Loucy (cell line): ENCODE data around the gene PHC3.
A peak's percentile ranks its signal among the peaks of the same experiment; 100 is the strongest.

Experiments
- H2AFZ ChIP-seq: fragments of 200-600 bp; sonication (generic); 2 replicates; pipeline ENCODE4 v1.6.0; 2016; ENCODE audit warnings: antibody characterized with exemption, mild to moderate bottlenecking, low read length, moderate library complexity
- H3F3A ChIP-seq: fragments of 200-600 bp; 2 replicates; pipeline ENCODE4 v1.6.0; 2016; ENCODE audit warnings: antibody characterized with exemption, low read depth, mild to moderate bottlenecking
- H3K27me3 ChIP-seq: fragments of 200-600 bp; sonication (generic); 2 replicates; pipeline ENCODE4 v1.6.1; 2014; ENCODE audit warnings: low read length, mild to moderate bottlenecking; ENCODE audit not compliant: insufficient read depth, poor library complexity, severe bottlenecking
- H3K36me3 ChIP-seq: fragments of 200-600 bp; sonication (generic); 2 replicates; pipeline ENCODE4 v1.6.1; 2016; ENCODE audit warnings: low read length; ENCODE audit not compliant: insufficient read depth
- H3K4me1 ChIP-seq: fragments of 200-600 bp; sonication (generic); 2 replicates; pipeline ENCODE4 v1.5.1; 2014; ENCODE audit warnings: low read length, mild to moderate bottlenecking; ENCODE audit not compliant: insufficient read depth, poor library complexity, severe bottlenecking
- H3K4me2 ChIP-seq: fragments of 200-600 bp; sonication (generic); 2 replicates; pipeline ENCODE4 v1.6.0; 2014; ENCODE audit warnings: antibody characterized with exemption, low read length, low read depth, mild to moderate bottlenecking; ENCODE audit not compliant: poor library complexity, severe bottlenecking
- H3K4me3 ChIP-seq: fragments of 200-600 bp; sonication (generic); 2 replicates; pipeline ENCODE4 v1.5.1; 2014; ENCODE audit warnings: low read length, mild to moderate bottlenecking, mixed read lengths; ENCODE audit not compliant: poor library complexity, severe bottlenecking
- H3K79me2 ChIP-seq: fragments of 200-600 bp; sonication (generic); 2 replicates; pipeline ENCODE4 v1.6.1; 2014; ENCODE audit warnings: low read length; ENCODE audit not compliant: insufficient read depth
- H3K9ac ChIP-seq: fragments of 200-600 bp; sonication (generic); 2 replicates; pipeline ENCODE4 v1.6.0; 2014; ENCODE audit warnings: mild to moderate bottlenecking, low read depth, low read length, moderate library complexity; ENCODE audit not compliant: poor library complexity, severe bottlenecking
- H3K9me2 ChIP-seq: fragments of 200-600 bp; sonication (generic); replicated peaks from 2 replicates; pipeline ENCODE4 v1.6.1; 2016; ENCODE audit warnings: low read depth, low read length, mixed read lengths
- H3K9me3 ChIP-seq: fragments of 200-600 bp; sonication (generic); 2 replicates; pipeline ENCODE4 v1.6.1; 2014; ENCODE audit warnings: mild to moderate bottlenecking, antibody characterized with exemption, low read length, low read depth; ENCODE audit not compliant: insufficient read depth
- H4K20me1 ChIP-seq: fragments of 200-600 bp; sonication (generic); 2 replicates; pipeline ENCODE4 v1.6.0; 2014; ENCODE audit warnings: antibody characterized with exemption, low read length, mild to moderate bottlenecking; ENCODE audit not compliant: insufficient read depth, poor library complexity, severe bottlenecking
- CTCF ChIP-seq: fragments of 200-600 bp; sonication (generic); conservative IDR thresholded peaks from 2 replicates; pipeline ENCODE4 v1.5.1; 2014; ENCODE audit warnings: mild to moderate bottlenecking, antibody characterized with exemption, low read length
- EZH2phosphoT487 ChIP-seq: fragments of 200-600 bp; IDR thresholded peaks from 2 replicates; pipeline ENCODE4 v1.6.1; 2018; ENCODE audit warnings: antibody characterized with exemption, mild to moderate bottlenecking, moderate library complexity, borderline replicate concordance

PHC3 gene

GRCh38 chr3:170077361-170077760 is 104.2 kb downstream of the PHC3 start:
- TF ChIP-seq EZH2phosphoT487, result no peak
- TF ChIP-seq CTCF, result no peak
- H3K4me3 ChIP-seq, result no peak overlapping the region
- no peaks in the 10 kb centered on the region for H4K20me1 ChIP-seq
- peak overlapping the region; percentile 3 for H3K4me2 ChIP-seq
- H3K4me1 ChIP-seq, result peaks cover 6% of the 10 kb centered on the region
- no peak overlapping the region for H3K9ac ChIP-seq
- H3K36me3 ChIP-seq, result no peaks in the 10 kb centered on the region
- H3K9me2 ChIP-seq, result no peaks in the 10 kb centered on the region
- no peaks in the 10 kb centered on the region for H3F3A ChIP-seq
- no peaks in the 10 kb centered on the region for H3K79me2 ChIP-seq
- peaks cover 5% of the 10 kb centered on the region for H3K27me3 ChIP-seq
- no peaks in the 10 kb centered on the region for H3K9me3 ChIP-seq
- no peak overlapping the region for H2AFZ ChIP-seq

GRCh38 chr3:170076715-170077238 is 104.8 kb downstream of the PHC3 start:
- H3K9ac ChIP-seq, result no peak overlapping the region
- H3K9me3 ChIP-seq, result no peaks in the 10 kb centered on the region
- no peaks in the 10 kb centered on the region for H3K9me2 ChIP-seq
- H3K79me2 ChIP-seq, result no peaks in the 10 kb centered on the region
- H3K4me1 ChIP-seq, result peaks cover 6% of the 10 kb centered on the region
- no peak overlapping the region for H2AFZ ChIP-seq
- no peaks in the 10 kb centered on the region for H3K36me3 ChIP-seq
- peaks cover 5% of the 10 kb centered on the region for H3K27me3 ChIP-seq
- no peaks in the 10 kb centered on the region for H4K20me1 ChIP-seq
- H3K4me3 ChIP-seq, result no peak overlapping the region
- peak overlapping the region; percentile 3 for H3K4me2 ChIP-seq
- TF ChIP-seq EZH2phosphoT487 (no peak), CTCF (no peak)
- H3F3A ChIP-seq, result no peaks in the 10 kb centered on the region

- H3K4me3 ChIP-seq, result no peak overlapping the region
- H3K4me2 ChIP-seq, result no peak overlapping the region
- H3K36me3 ChIP-seq, result no peaks in the 10 kb centered on the region
- H3K27me3 ChIP-seq, result peaks cover 5% of the 10 kb centered on the region
- TF ChIP-seq EZH2phosphoT487 (no peak), CTCF (no peak)
- H2AFZ ChIP-seq, result no peak overlapping the region
- H3F3A ChIP-seq, result no peaks in the 10 kb centered on the region
- H3K9me3 ChIP-seq, result no peaks in the 10 kb centered on the region
- no peaks in the 10 kb centered on the region for H4K20me1 ChIP-seq
- H3K79me2 ChIP-seq, result no peaks in the 10 kb centered on the region
- H3K9ac ChIP-seq, result no peak overlapping the region
- peaks cover 6% of the 10 kb centered on the region for H3K4me1 ChIP-seq
- no peaks in the 10 kb centered on the region for H3K9me2 ChIP-seq
Observed at GRCh38 chr3:170075441-170076091, 106.0 kb downstream of the PHC3 start.
